HG02870 (cell line): Measurements from ENCODE around the gene FBLL1.
"Not testable (repeated sequence)": the region's sequence is repeated elsewhere in the genome, so short reads cannot be mapped to it uniquely, and the experiment has no call there.

Experiments
- ATAC-seq: cut with Tn5 transposase; IDR thresholded peaks from one replicate; pipeline ENCODE4 v1.9.1; 2021; ENCODE audit warnings: mild to moderate bottlenecking, moderate library complexity; ENCODE audit not compliant: unreplicated experiment

Gene FBLL1

DNA sequence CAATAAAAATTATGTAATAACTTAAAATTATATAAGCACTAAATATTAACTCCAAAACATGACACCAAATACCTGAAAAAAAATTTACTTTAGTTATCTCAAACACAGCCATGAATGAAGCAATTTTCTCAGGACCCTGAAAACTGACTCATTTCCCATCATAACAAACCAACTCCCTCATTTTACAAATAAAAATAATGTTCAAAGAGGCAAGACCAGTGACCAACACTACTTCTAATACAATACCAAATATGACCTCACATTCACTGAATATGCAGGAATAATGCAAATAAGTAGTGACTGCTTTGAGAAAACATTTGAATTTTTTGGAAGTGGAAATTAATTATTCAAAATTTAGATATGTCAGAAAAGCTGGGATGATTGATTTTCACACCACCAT is 21.6 kb downstream of the FBLL1 start:
- no peak for ATAC-seq

DNA sequence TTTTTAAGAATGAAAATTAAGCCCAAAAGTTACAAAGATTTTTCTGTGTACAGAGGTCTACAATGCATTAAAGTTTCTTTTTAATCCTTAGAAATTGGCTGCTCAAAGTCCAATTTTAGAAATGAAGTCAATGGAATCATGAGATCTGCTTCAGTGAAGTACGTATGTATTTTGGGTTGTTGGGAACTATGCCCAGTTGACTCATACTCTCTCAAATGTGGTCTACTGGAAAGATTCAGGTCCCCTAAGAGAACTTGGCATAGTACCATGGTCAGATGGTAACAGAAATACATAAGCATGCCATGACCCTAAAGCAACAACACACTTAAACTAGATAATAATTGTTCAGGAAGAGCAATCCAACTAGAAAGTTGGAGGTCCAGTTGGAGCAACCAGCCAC is 23.0 kb downstream of the FBLL1 start:
- ATAC-seq = no peak

DNA sequence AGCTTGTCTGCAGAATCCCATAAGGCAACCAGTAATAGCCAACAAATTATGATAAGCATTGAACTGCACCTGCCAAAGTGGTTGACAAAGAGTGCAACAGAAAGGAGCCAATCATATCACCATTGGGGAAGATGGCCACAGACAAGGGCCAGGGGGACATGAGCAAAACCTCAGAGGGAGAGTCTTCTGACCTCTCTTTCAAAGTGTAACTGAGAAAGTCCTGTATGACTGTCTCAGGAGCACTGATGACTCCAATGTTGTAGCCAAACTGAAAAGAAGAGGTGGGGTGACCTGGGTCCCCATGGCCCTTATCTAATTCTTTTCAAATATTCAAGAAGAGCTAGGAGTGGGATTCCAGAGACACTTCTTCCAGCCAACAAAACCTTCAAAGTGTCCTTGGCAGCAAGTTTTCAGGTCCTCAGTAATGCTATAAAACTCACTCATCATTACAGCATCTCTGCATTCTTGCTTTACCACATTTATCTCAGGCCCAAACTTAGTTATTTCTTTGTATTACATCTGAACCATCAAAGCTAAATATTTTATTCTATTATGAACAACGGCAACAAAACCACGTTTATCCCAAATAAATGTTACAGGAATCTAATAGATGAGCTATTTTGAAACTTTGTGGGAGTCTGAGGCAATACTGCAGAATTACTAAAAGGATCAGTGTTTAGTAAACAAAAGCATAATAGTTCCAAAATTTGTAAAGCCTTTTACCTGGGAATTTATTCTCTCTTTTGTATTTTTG is 24.4 kb downstream of the FBLL1 start:
- ATAC-seq = peak; percentile 82

DNA sequence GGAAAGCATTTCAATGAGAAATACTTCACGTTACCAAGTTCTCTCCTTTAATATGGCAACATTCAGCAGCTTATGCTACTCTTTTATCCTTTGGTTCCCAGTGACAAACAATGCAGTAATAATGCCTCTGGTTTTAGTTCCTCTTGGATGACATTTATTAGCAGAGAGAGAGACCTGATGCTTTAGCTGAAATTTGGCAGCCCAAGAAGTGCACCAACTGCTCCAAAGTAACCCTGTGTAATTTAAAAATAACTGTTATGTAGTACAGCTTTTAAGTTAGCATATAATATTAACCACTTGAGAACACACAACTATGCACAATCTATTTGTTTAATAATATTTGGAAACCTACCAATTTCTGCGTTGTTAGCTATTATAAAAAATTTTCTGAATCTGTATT is 28.3 kb downstream of the FBLL1 start:
- ATAC-seq = no peak

DNA sequence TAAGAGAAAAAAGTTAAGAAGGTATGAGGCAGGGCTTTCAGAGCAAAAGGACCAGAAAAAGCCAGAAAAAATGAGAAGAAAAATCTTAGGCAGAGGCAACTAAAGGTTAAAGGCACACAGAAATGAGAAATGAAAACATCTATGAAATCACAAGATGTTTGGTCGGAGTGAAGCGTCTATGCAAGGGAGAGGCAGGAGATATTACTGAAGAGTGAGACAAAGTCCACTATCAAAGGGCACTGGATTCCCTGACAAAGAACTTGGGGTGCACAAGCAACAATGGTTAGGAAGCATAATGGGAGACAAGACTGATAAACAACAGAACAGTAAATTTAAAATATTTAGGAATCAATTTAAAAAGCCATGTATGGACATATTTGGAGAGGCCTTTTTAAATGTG is 33.2 kb downstream of the FBLL1 start:
- no peak for ATAC-seq

DNA sequence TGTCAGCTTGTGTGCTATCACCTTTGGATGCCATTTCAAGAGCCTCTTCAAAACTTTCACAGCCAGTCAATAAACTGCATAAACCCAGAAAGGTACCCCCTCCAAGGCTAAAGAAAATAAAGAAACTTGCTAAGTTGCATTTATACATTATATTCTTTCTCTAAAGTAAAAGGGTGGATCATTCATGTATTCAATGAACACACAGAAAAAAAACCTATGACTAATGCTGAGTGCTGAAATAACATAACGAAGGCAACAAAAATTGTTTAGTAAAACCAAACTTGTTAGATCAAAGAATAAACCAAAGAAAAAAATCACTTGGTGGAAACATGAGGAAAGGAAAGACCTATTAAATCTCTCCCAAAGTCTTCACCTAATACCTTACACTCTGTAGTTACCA is 34.9 kb downstream of the FBLL1 start:
- no peak for ATAC-seq

DNA sequence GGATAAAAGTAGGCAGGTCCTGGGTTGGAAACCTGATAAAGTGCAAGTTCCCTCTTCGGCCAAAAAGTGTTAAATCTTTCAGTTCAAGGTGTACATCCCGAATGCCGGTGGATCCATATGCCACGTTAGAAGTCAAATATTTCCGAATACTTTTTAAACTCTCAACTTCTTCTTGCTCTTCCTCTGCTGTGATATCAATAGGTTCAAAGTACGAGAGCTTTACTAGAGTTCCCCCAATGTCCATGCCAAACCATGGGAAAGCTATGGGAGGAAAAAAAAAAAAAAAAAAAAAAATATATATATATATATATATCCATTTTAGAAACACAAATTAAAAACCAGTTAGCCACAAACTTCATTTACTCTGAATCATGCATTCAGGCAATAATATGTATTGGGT is 39.6 kb downstream of the FBLL1 start:
- ATAC-seq = no peak

DNA sequence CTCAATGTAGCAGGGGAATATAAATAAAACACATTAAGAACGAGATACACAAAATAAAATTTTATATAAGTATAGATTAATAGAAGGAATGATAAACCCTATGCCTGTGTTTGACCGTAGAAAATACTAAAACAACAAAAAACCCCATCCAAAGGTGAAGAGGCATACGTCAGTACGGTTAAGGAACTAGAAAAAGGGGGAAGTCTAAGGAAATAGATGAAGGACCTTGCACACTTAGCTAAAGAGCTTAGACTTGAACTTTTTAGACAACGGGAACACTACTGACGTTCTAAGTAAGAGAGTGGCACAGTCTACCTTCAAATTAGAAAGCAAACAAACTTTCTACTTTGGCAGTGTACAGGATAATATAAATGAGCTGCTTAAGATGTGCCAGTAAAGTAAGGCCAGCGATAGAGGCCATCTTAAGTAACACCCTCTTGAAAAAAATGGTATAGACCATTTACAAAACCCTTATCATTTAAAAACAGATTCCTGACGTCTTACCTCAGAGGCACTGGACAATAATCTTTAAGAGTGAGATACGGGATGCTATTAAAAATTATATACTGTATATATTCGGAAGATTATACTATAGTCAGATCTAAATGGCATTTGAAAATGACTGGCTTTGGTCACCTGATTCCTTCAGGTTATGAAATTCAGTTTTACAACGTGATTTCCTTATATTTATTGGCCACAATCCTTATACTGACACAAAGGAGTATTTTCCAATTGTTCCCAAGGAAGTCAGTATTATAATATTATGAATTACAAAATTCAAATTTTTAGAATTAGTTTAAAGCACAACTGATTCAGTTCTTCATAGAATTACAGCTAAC is 41.6 kb downstream of the FBLL1 start:
- no peak for ATAC-seq

DNA sequence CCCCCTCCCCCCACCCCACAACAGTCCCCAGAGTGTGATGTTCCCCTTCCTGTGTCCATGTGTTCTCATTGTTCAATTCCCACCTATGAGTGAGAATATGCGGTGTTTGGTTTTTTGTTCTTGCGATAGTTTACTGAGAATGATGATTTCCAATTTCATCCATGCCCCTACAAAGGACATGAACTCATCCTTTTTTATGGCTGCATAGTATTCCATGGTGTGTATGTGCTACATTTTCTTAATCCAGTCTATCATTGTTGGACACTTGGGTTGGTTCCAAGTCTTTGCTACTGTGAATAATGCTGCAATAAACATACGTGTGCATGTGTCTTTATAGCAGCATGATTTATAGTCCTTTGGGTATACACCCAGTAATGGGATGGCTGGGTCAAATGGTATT is 44.6 kb downstream of the FBLL1 start:
- ATAC-seq = not testable (repeated sequence)

DNA sequence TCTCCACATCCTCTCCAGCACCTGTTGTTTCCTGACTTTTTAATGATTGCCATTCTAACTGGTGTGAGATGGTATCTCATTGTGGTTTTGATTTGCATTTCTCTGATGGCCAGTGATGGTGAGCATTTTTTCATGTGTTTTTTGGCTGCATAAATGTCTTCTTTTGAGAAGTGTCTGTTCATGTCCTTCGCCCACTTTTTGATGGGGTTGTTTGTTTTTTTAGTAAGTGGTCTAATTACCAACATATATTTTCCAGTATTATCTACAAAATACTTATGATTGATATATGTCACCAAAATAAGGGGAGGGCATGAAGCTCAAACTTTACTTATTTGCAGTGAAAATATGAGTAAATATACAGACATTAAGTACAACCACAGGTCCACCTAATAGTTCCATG is 45.1 kb downstream of the FBLL1 start:
- ATAC-seq = not testable (repeated sequence)

DNA sequence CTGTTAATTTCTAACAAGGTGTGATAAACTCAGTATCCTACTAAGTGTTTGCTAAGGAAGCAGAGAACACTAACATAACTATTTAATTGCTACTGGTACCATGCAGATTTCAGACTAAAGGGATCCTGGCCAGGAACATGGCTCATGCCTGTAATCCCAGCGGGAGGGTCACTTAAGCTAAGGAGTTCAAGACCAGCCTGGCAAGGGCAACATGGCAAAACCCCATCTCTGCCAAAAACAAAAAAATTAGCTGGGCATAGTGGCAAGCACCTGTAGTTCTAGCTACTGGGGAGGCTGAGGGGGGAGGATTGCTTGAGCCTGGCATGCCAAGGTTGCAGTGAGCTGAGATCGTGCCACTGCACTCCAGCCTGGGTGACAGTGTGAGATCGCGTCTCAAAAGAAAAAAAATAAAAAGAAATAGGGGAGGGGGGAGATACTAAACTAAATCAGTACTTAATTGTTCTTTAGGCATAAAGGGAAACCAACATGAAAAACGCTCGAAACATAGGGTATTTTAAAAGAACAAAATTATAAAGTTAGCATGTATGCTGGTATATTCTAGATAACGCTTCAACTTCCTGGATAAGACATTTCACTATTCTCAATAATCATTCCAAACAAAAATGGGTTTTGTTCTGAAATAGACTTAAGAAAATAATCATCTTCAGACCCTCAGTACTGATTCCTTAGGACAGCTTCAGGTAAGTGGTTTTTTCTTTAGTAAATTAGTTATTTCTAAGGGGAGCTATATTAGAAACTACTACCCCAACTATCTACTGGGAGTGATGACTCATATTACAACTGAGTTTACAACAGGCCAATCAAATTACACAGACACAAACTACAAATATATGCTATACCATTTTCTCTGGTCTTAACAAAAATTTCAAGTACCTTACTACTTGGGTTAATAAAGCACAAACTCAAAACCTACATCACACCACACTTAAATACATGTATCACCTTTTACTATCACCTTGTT is 46.6 kb downstream of the FBLL1 start:
- no peak for ATAC-seq

DNA sequence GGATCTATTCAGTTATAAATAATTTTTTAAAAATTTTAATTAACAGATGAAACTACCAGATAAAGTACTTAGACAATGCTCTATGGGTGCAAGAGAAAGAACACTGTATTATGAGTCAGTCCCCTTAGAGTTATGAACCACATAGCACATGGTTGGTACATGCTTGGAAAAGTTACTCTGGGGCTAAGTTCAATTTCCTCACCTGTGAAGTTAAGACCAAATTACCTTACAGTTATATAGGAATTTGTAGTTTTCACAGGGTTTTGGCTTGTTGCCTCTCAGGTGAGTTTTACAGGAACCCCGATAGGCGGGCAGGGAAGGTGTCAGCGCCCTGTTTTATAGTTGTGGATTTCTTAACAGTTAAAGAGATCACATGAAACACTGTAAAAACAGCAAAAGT is 48.9 kb downstream of the FBLL1 start:
- no peak for ATAC-seq

DNA sequence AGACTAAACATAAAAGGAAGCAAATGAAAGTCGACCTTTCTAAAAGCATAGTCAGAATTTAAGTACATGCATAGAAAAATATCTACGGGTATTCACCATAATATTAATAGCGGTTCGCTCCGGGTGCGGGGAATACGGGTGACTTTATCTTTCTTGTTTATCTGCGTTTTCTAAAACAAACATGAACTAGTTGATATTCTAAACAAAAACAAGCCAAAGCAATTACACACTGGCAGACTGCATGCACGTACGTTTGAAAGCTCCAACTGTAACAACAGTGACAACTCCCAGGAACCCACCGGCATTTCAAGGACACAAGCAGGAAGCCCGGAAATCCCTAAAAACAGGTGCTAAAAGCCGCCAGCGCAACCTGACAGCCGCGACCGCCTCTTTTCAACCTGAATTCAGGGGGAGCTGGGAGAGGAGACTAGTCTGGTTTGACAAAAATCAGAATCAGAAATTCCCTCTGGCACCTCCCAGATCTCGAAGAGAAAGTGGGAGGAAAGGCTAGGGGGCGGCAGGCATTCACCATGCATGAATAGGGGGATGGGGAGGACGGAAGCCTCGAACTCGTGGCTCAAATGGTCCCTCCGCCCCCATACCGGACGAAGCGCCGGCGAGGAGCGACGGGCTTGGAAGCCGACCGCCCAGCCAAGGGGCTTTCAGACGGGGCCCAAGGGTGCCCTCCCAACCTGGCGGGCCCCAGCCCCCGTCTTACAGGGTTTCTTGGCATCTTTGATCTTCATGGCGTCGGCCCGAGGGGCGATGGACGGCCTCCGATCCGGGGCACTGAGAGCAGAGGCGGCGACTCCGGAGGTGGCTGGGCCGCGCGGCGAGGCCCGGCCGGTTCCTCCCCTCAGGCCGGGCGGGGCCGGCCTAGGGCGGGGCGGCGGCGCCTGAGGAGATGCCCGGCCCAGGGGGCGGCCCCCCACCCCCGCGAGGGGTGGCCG is 49.7 kb downstream of the FBLL1 start, which contains the start of gene PANK3:
TSS of gene PANK3 (minus strand) at position 831 of the 950 bp plus-strand sequence. CDS start at position 746, 85 bp downstream.
- peak; percentile 45 for ATAC-seq

DNA sequence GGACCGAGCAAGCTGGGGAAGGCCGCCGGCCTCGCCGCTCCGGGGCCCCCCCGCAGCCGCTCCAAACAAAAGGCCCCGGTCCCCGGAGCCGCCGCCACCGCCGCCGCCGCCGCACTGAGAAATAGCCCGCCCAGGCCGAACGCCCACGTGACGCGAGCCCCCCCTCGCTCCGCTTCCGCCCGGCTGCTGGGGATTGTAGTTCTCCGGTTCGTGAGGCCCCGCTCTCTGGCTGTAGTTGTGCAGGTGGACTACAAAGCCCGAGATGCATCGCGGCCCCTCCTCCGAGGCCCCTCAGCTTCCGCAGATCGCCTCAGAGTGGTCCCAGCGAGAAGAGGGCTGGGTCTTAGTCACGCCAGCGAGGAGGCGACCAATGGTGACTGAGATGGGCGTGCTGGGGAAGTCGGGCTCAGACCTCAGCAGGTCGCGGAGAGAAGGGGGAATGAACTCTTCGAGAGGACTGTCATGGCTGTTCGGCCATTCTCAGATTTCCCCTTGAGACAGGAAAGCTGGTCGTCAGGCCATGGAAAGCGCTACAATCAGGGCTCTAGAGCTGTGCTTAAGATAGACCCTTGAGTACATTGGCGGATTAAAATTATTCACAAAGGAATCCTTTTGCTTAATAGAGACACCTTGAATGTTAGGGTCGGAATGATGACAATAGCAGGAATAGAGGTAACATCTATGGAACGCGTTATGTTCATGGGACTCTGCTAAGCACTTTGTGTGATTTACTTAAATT is 50.6 kb downstream of the FBLL1 start:
- ATAC-seq = peak; percentile 89

DNA sequence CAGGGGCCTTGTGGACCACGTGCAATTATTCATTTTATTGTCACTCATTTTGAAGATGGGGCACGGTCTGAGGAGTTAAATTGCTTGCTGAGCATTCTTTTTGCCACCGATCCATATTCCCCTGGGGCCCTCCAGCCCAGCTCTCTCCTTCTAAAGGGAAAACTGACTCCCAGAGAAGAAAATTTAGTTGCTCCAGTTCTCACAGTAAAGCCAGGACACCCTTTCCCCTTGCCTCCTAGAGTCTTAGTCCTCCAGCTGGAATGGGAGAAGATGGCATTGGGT is 51.1 kb downstream of the FBLL1 start:
- ATAC-seq = no peak
